Measurements from ENCODE around the gene CDK3. TPM values are rescaled to one million over a fixed set of nuclear protein-coding genes. Genes with fewer than 3 reads are reported as not detected.

The CDK3 gene
- total RNA-seq, 1 experiment from 2014 or later = 8.5 TPM

- Histone ChIP-seq H3K9ac (ENCODE audit: low read length) (peak overlapping the region; percentile 11), H3K36me3 (ENCODE audit: low read depth, low read length) (peaks cover 22% of the 10 kb centered on the region), H3K4me1 (ENCODE audit: insufficient read depth, low read length) (peaks cover 21% of the 10 kb centered on the region), H3K27me3 (ENCODE audit: low read length) (no peaks in the 10 kb centered on the region), H2AFZ (ENCODE audit: low read length) (peak overlapping the region; percentile 12; the same call in 1 of the 2 replicates), H3F3A (ENCODE audit: low read length, unreplicated experiment) (peaks cover 7% of the 10 kb centered on the region), H3K4me2 (ENCODE audit: low read length) (peak overlapping the region; percentile 75), H3K79me2 (ENCODE audit: low read length) (peaks cover 39% of the 10 kb centered on the region), H4K20me1 (ENCODE audit: low read length) (no peaks in the 10 kb centered on the region), H3K9me3 (ENCODE audit: low read length) (no peaks in the 10 kb centered on the region), H3K9me2 (replicated peaks; ENCODE audit: low read length) (no peaks in the 10 kb centered on the region), H3K27ac (ENCODE audit: low read length) (peak overlapping the region; percentile 78), H3K4me3 (ENCODE audit: low read length) (peak overlapping the region; percentile 36; the same call in 1 of the 2 replicates)
- intact Hi-C loops (cut with micrococcal nuclease) = loop anchor here (2.0 kb wide), 2 partner anchors 18 to 20 kb away; partner anchors contain the start of genes ACOX1, FBF1 and TEN1
- peak; percentile 79 for DNase-seq
- CTCF ChIA-PET = interaction anchor here (0.9 kb wide), 2 partner anchors 18 to 82 kb away, joined by 4 read pairs; partner anchors contain the start of gene FBF1
- BruUV-seq (replicated peaks) = no TSS peak
- peak; percentile 94 for ATAC-seq
- no peak for TF ChIP-seq EZH2 (IDR thresholded peaks at IDR 0.05; ENCODE audit: low read length, unreplicated experiment)
- TF ChIP-seq EZH2phosphoT487 (IDR thresholded peaks at IDR 0.05; ENCODE audit: borderline replicate concordance, low read length) = no peak
- TF ChIP-seq CTCF (conservative IDR thresholded peaks at IDR 0.05; ENCODE audit: low read depth, low read length) = no peak
- POLR2A ChIA-PET (ENCODE audit: unreplicated experiment) = interaction anchor here (0.7 kb wide), 1 partner anchor 9 kb away, joined by 3 read pairs; no protein-coding TSS in a partner anchor
These were observed 41.4 kb upstream of the CDK3 start for GRCh38 chr17:75959051-75959838.

- Histone ChIP-seq H3F3A (ENCODE audit: low read length, unreplicated experiment) (peaks cover 7% of the 10 kb centered on the region), H2AFZ (ENCODE audit: low read length) (no peak overlapping the region), H3K79me2 (ENCODE audit: low read length) (peaks cover 46% of the 10 kb centered on the region), H3K9me3 (ENCODE audit: low read length) (no peaks in the 10 kb centered on the region), H3K4me3 (ENCODE audit: low read length) (no peak overlapping the region), H3K9ac (ENCODE audit: low read length) (peak overlapping the region; percentile 24; the same call in 1 of the 2 replicates), H4K20me1 (ENCODE audit: low read length) (no peaks in the 10 kb centered on the region), H3K36me3 (ENCODE audit: low read depth, low read length) (peaks cover 22% of the 10 kb centered on the region), H3K9me2 (replicated peaks; ENCODE audit: low read length) (no peaks in the 10 kb centered on the region), H3K27me3 (ENCODE audit: low read length) (no peaks in the 10 kb centered on the region), H3K4me1 (ENCODE audit: insufficient read depth, low read length) (peaks cover 21% of the 10 kb centered on the region), H3K27ac (ENCODE audit: low read length) (peak overlapping the region; percentile 78), H3K4me2 (ENCODE audit: low read length) (peak overlapping the region; percentile 75)
- TF ChIP-seq EZH2 (IDR thresholded peaks at IDR 0.05; ENCODE audit: low read length, unreplicated experiment) = no peak
- no peak for TF ChIP-seq EZH2phosphoT487 (IDR thresholded peaks at IDR 0.05; ENCODE audit: borderline replicate concordance, low read length)
- TF ChIP-seq CTCF (conservative IDR thresholded peaks at IDR 0.05; ENCODE audit: low read depth, low read length) = no peak
- POLR2A ChIA-PET (ENCODE audit: unreplicated experiment) = interaction anchor here (0.7 kb wide), 1 partner anchor 10 kb away, joined by 3 read pairs; no protein-coding TSS in a partner anchor
- no TSS peak for BruUV-seq (replicated peaks)
- intact Hi-C loops (cut with micrococcal nuclease) = loop anchor here (2.0 kb wide), 2 partner anchors 19 kb away; partner anchors contain the start of genes ACOX1, FBF1 and TEN1
- ATAC-seq = peak; percentile 59
- CTCF ChIA-PET = interaction anchor here (0.9 kb wide), 2 partner anchors 19 to 82 kb away, joined by 4 read pairs; partner anchors contain the start of gene FBF1
- DNase-seq = no peak
These were observed 40.7 kb upstream of the CDK3 start for GRCh38 chr17:75959839-75960511.

Measured in PC-3 (cell line).